Fibroblast of upper back skin (primary cell): Measurements from ENCODE around the gene GLUD1.
A peak's percentile ranks its signal among the peaks of the same experiment; 100 is the strongest.
"Not testable (repeated sequence)": the region's sequence is repeated elsewhere in the genome, so short reads cannot be mapped to it uniquely, and the experiment has no call there.

Experiments used
- DNase-seq: peaks from one replicate; pipeline ENCODE4 v3.0.0-alpha.2; 2013

The GLUD1 gene

GRCh38 chr10:87038786-87039185 lies 55.9 kb downstream of the GLUD1 start:
- DNase-seq: no peak

GRCh38 chr10:87038286-87038717 lies 56.3 kb downstream of the GLUD1 start:
- DNase-seq: no peak

GRCh38 chr10:87036623-87037022 lies 58.0 kb downstream of the GLUD1 start:
- DNase-seq: no peak

GRCh38 chr10:87030912-87031635 lies 63.6 kb downstream of the GLUD1 start:
- DNase-seq: no peak

- not testable (repeated sequence) for DNase-seq
Measured at GRCh38 chr10:87030419-87030818, 64.2 kb downstream of the GLUD1 start.

GRCh38 chr10:87026747-87027508 lies 67.7 kb downstream of the GLUD1 start:
- not testable (repeated sequence) for DNase-seq

GRCh38 chr10:87025285-87025958 lies 69.2 kb downstream of the GLUD1 start:
- peak; percentile 85 for DNase-seq

- DNase-seq: not testable (repeated sequence)
Measured at GRCh38 chr10:87020056-87020455, 74.6 kb downstream of the GLUD1 start, which contains the start of gene FAM25A. Gene FAM25A, plus strand, starts transcription at chr10:87020294. Its CDS starts 31 bp downstream, at chr10:87020325.

- not testable (repeated sequence) for DNase-seq
Measured at GRCh38 chr10:87019504-87019903, 75.1 kb downstream of the GLUD1 start.

GRCh38 chr10:87019066-87019465 lies 75.6 kb downstream of the GLUD1 start:
- DNase-seq: not testable (repeated sequence)

GRCh38 chr10:87018127-87018526 lies 76.5 kb downstream of the GLUD1 start:
- DNase-seq: not testable (repeated sequence)

GRCh38 chr10:87014986-87015716 lies 79.5 kb downstream of the GLUD1 start:
- DNase-seq: peak; percentile 40

- not testable (repeated sequence) for DNase-seq
Measured at GRCh38 chr10:87013528-87013927, 81.1 kb downstream of the GLUD1 start.

GRCh38 chr10:87009134-87009696 lies 85.4 kb downstream of the GLUD1 start:
- DNase-seq: not testable (repeated sequence)

GRCh38 chr10:87008303-87008702 lies 86.3 kb downstream of the GLUD1 start:
- DNase-seq: not testable (repeated sequence)

- DNase-seq: not testable (repeated sequence)
Measured at GRCh38 chr10:87007674-87008073, 87.0 kb downstream of the GLUD1 start.

- DNase-seq: not testable (repeated sequence)
Measured at GRCh38 chr10:87007124-87007523, 87.5 kb downstream of the GLUD1 start.

- DNase-seq: no peak
Measured at GRCh38 chr10:87000491-87000890, 94.2 kb downstream of the GLUD1 start.
